Liver (tissue), 3 donors: ENCODE data around the gene TMOD2.

Source experiments
- ATF3 ChIP-seq: IDR thresholded peaks from 2 replicates; pipeline ENCODE4 v1.6.1; 2016; ENCODE audit warnings: antibody characterized with exemption
- CTCF ChIP-seq: fragments of 150-350 bp; IDR thresholded peaks from 2 replicates; pipeline ENCODE4 v1.5.1; 2017; ENCODE audit warnings: improper control_type of control experiment, low read depth, low read length; ENCODE audit not compliant: missing input control
- EGR1 ChIP-seq, 2 donors: IDR thresholded peaks; 2 replicates each; pipeline ENCODE4 v1.6.1; 2016 to 2018; ENCODE audit warnings: antibody characterized with exemption in 2 of 2, low read depth in 2 of 2
- FOXA1 ChIP-seq: IDR thresholded peaks from 2 replicates; pipeline ENCODE4 v1.6.1; 2016; ENCODE audit warnings: antibody characterized with exemption
- FOXA2 ChIP-seq: IDR thresholded peaks from 2 replicates; pipeline ENCODE4 v1.6.1; 2016; ENCODE audit warnings: antibody characterized with exemption
- GABPA ChIP-seq, 2 donors: IDR thresholded peaks in 1 of 2; conservative IDR thresholded peaks in 1 of 2; 2 replicates each; pipeline ENCODE4 v1.6.1; 2016; ENCODE audit warnings: antibody characterized with exemption in 2 of 2, mild to moderate bottlenecking in 1 of 2, moderate library complexity in 1 of 2
- JUND ChIP-seq, 2 donors: IDR thresholded peaks; 2 replicates each; pipeline ENCODE4 v1.6.1; 2016; ENCODE audit warnings: antibody characterized with exemption in 2 of 2
- RAD21 ChIP-seq, 2 donors: IDR thresholded peaks; 2 replicates each; pipeline ENCODE4 v1.6.1; 2016; ENCODE audit warnings: antibody characterized with exemption in 2 of 2, mild to moderate bottlenecking in 2 of 2
- SP1 ChIP-seq: IDR thresholded peaks from 2 replicates; pipeline ENCODE4 v1.6.1; 2018; ENCODE audit warnings: antibody characterized with exemption, mild to moderate bottlenecking
- TAF1 ChIP-seq: conservative IDR thresholded peaks from 2 replicates; pipeline ENCODE4 v1.6.1; 2016; ENCODE audit warnings: antibody characterized with exemption, mild to moderate bottlenecking
- YY1 ChIP-seq: IDR thresholded peaks from 2 replicates; pipeline ENCODE4 v1.6.1; 2016; ENCODE audit warnings: antibody characterized with exemption, mild to moderate bottlenecking
- TF ChIP-seq, protein P1 (sequence below): IDR thresholded peaks from 2 replicates; pipeline ENCODE4 v1.6.1; 2016; ENCODE audit warnings: antibody characterized with exemption
- donor health status: healthy.
- donor health status: healthy.

- TF ChIP-seq CTCF (no peak), ATF3 (no peak), RAD21 (IDR thresholded peaks at IDR 0.05) (no peak), GABPA (IDR thresholded peaks at IDR 0.05 in 1 of 2, conservative IDR thresholded peaks at IDR 0.05 in 1 of 2) (no peak), YY1 (no peak), JUND (IDR thresholded peaks at IDR 0.05) (no peak), EGR1 (IDR thresholded peaks at IDR 0.05; ENCODE audit: low read depth in 2 of 2) (no peak), TAF1 (no peak), SP1 (no peak), FOXA1 (no peak), FOXA2 (no peak)
- TF ChIP-seq, protein P1, sequence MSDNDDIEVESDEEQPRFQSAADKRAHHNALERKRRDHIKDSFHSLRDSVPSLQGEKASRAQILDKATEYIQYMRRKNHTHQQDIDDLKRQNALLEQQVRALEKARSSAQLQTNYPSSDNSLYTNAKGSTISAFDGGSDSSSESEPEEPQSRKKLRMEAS, result no peak
These were observed at the start of gene TMOD2 for GRCh38 chr15:51750792-51751696.
